GM19468 (cell line): ENCODE measurements around the gene SEMA6A.
A peak's percentile ranks its signal among the peaks of the same experiment; 100 is the strongest.

Source experiments
- ATAC-seq: cut with Tn5 transposase; IDR thresholded peaks from one replicate; pipeline ENCODE4 v1.9.1; 2021; ENCODE audit warnings: mild to moderate bottlenecking, moderate library complexity, moderate number of reproducible peaks; ENCODE audit not compliant: unreplicated experiment; ENCODE audit errors: extremely low read depth

SEMA6A gene

DNA sequence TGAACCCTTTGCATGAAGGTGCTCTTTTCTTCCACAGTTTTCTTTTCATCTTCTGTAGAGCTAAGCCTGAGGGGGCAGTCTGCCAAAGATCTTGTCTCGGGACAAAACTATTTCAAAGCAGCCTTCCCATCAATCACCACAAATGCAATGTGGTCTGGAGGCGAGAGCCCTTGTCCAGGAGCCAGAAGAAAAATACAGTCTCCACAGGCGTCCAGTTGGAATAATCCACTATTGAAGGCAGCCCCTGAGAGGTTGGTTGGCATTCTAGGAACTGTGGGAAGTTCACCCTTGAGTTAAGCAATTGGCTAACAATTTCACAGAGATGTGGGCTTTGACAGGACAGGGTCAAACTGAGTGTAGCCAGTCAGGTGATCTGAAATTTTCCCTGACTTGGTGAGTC lies 72.0 kb downstream of the SEMA6A start:
- ATAC-seq = no peak

DNA sequence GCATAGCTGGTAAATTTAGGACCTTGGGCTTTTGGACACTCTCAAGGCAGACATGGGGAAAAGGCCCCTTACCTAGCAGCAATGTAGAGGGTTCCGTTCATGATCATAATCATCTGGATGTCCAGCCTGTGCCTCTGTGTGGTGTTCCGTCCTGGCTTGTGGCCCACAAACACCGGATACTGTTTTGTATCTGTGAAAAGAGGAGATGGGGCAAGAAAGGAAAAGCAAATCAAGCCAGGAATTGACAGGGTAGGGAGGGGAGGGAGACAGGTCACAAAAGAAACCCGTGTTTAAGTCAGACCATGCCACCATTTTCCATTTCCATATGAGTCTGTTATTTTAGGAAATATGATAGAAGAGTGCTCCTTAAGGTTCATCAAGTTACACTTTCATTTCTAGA lies 72.5 kb downstream of the SEMA6A start:
- no peak for ATAC-seq

DNA sequence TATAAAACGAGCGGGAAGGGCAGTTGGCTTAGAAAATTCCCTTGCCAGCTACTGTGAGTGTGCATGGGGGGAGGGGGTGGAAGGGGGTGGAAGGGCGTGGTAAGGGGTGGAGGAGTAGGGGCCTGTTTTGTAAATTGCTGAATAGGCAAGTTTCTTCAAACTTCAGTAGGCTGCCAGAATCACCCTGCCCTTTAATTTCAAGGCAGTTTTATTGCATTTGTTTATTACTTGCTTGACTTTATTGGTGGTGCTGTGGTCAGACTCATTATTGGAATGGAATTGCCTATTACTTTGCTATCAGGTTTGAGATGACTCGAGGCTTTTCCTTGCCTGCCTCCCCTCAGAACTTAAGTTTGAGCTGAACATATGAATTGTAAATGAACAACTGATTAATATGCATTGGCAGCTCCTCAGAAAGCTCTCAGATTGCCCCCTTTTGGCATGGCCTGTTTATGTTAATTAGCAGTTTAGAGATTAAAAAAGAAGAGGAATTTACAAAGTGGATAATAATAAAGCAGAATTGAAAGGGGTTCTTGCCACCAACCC lies 76.0 kb downstream of the SEMA6A start:
- ATAC-seq = no peak

DNA sequence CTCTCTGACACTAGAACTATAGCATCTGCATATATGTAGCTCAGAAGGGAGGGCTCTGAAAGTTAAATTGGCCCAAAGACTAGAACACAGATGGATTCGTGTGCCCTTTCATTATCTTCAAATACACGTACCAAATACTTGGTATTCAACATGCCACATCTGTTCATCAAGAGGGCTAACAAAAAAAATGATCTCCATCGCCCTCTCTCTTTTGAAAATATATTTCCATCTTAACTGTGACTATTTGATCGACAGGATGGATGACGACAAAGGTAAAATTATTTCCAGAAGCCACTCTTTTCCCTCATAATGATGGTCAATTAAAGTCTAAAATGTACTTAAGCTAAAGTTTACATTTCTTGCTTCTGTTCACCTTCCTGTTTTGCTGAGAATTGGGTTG lies 77.0 kb downstream of the SEMA6A start:
- no peak for ATAC-seq

DNA sequence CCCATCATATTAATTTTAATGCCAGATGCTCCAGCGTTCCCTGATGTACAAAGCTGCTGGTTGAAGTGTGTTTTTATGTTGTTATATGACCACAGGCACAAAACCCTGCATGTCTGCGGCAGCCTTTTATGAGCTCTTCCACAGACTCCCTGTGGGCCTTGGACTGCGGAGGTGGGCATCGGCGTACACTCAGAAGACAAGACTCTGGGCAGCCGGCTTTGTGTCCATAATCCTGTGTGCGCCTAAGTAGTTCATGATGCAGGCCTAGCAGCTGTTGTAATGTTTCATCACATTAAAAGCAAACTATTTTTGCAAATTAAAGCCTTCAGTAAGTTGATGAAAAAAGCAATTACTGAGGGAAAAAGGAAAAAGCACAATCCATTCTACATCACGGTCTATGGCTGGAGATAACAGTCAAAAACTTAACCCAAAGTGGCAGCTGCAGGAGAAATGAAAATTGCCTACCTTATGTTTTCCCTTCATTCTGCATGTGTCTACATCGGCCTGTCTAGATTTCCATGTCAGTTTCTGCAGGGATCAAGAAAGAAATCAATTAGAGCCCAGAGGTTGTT lies 78.8 kb downstream of the SEMA6A start:
- no peak for ATAC-seq

DNA sequence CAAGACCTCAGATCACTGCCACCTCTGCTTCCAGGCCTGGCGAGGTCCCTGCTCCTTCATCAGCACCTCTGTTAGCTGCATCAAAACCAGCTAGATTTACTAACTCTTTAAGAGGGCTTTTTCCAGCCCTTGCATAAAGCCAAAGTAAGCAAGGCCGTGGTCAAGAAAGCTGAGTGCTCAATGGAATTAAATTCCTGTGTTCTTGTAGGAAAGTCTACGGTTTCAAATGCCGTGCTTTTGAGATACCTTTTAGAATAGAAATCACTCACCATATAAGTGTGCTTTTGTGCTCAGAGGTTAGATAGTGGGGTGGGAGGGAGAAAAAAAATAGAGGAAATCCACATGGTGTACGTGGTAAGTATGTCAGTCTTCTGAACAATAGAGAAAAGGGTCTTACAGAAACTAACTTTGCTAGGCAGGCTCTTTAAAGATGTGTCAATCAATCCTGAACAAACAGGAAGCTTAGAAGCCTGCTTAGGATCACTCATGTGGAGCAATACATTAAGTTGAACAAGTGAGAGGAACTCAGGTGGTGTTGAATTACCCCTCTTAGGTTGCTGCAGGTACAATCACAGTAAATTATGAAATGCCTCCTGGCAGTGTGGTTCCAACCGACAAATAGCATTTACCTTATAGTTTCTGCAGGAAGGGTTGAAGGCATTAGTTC lies 79.7 kb downstream of the SEMA6A start:
- ATAC-seq = no peak

DNA sequence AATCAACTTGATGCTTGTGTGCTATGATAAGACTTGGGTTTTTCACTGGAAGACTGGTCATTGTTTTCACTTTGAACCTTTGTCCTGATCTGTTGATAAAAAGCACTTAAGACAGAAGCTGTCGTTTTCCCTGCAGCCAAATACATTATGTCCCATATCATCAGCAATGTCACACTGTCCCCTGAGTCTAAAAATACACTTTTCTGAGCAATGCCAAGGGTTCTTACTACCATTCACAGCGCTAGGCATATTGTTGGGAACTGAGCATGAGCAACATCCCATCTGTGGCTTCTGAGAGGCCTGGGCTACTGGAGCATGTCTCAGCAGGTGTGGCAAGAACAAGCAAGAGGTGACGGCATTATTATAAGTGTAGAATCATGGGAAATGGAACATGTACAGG lies 81.8 kb downstream of the SEMA6A start:
- ATAC-seq = no peak

DNA sequence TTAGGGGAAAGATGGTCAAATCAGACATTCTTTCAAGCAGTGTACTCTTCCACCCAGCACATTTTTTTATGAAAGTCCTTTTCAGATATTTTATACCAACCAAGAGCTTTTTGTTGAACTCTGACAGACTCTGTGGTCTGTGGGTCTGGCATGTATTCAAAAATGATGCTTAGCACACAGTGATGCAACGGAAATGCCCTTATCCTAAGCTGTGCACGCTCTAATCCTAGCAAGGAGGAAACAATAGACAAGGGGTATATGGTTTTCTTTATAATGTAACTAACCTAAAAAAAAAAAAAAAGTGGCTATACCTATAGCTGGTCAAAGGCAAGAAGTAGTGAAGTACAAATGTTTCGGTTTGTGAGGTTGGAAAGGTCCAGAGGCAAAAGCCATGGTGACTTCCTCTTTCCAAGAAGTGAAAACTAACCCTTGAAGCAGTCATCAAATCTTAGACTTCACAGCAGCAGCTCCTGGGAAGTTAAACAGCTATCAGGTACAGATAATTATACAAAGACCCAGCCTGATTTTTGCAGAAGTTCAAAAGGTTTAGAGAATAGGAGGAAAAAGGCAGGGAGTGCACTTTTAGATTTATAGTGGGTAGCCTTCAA lies 82.5 kb downstream of the SEMA6A start:
- peak; percentile 37 for ATAC-seq

DNA sequence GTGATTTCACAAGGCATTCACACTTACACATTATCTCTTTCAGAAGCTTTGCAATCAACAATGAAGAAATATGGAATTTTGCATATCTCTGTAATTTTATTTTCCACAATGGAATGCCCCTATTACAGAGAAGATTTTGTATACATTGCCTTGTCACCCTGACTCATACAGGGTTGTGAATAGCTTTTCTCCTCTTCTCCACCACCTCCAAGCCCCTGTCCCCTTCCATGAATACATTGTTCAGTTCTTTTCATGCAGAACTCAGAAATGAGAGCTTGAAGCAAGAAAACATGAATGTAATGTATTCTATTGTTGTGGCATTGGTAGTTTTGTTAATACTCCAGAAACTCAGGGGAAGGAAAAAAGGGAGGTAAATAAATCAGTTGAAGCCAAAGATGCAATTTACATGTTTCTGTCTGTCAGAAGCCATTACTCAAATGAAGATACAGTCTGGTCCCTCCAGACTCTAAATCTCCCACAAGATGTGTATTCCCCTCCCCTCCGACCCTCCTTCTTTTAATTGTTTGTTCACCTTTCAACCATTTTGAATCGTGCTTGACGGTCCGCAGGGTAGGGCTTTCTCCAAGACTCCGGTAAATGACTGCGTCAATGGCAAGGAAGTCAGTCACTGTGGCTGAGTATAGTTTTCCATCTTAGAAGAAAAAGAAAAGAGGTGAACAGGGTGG lies 86.1 kb downstream of the SEMA6A start:
- no peak for ATAC-seq

DNA sequence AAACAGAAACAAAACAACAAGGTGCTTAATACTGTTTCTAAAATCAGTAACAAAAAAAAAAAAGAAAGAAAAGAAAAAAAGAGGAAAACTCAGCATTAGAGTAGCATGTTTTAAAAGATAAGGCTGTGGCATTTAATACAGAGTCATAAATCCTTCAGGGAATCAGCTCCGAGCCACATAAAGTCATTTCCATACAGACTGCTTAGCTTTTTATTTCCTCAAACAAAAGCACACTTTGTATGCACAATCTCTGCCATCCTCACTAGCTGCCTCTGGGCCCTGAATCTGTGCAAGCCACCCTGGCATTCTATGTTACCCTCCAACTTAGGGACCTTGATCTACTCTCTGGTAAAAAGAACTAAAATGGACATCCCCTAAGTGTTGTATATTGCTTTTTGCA lies 87.6 kb downstream of the SEMA6A start:
- no peak for ATAC-seq

DNA sequence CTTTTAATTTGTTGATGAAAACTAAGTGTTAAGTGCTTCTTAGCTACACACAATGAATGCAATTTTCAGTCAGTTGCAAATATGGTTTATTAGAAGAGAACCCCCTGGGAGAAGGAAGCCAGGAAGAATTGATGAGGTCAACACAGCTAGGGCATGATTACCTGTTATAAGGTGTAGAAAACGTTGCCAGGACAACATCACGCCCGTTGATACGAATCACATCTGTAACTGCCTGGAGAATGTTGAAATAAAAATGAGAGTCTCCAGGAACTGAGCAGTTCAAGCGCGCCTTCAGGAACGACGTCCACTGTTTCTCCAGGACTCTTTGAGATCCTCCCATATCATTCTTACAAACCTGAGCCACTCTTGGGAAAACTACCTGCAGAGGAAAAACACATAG lies 88.0 kb downstream of the SEMA6A start:
- ATAC-seq = no peak

DNA sequence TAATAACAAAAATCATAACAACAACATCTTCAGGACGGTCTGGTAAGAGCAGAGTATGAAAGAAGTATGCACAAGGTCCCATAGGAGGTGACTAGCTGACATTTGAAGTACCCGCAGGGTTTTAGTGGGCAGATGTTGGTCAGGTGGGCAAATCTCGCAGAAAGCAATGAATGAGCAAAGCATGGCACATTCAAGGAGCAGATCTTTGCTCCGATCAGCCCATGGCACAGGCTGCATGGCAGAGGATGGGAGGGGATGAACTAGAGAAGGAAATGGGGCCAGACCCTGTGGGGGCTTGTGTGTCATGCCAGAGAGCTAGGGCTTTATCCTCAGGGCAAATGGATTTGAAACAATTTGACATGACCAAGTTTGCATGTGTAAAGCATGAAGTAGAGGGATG lies 90.0 kb downstream of the SEMA6A start:
- ATAC-seq = no peak

DNA sequence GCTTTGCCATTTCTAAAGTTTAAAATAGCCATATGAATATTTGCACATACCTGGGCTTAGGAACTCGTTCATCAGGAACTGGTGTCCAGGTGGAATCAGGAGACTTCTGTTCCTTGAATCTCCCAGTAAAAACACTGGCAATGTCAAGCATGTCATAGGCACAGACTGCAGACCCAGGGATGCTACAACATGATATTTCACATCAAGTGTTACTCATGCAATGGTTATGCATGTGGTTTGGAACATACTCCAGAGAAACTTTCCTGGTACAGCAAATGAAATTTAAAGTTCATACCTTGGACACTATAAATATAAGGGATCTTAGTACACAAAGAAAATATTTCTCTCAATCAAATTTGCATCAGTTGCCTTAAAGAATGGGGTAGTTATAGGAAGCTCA lies 92.2 kb downstream of the SEMA6A start:
- no peak for ATAC-seq

DNA sequence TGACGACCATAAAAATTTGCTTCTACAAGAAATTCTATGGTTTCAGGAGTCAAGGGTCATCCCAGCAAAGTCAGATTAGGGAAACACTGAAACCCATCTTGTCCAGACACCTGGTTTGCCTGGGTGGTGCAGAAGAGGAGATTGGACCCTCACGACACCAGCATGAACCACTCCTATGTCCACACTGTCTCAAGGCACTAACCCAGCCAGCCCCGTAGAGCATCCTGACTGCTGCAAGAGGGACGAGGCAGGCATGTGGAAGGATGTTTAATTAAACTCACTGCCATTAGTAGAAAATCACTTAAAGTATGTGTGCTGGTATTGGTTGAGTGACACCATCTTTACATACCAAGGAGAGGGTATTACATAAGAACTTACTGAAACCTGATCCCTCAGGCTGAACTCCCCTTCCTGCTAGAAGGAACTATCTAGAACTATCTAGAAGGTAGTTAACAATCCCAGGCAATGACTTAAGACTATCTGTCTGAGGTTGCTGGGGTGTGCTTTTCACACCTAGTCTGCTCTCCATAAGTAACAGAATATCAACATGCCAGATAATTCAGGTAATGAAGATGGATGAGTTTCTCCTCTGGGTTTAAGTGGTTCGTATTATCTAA lies 93.6 kb downstream of the SEMA6A start:
- ATAC-seq = no peak

DNA sequence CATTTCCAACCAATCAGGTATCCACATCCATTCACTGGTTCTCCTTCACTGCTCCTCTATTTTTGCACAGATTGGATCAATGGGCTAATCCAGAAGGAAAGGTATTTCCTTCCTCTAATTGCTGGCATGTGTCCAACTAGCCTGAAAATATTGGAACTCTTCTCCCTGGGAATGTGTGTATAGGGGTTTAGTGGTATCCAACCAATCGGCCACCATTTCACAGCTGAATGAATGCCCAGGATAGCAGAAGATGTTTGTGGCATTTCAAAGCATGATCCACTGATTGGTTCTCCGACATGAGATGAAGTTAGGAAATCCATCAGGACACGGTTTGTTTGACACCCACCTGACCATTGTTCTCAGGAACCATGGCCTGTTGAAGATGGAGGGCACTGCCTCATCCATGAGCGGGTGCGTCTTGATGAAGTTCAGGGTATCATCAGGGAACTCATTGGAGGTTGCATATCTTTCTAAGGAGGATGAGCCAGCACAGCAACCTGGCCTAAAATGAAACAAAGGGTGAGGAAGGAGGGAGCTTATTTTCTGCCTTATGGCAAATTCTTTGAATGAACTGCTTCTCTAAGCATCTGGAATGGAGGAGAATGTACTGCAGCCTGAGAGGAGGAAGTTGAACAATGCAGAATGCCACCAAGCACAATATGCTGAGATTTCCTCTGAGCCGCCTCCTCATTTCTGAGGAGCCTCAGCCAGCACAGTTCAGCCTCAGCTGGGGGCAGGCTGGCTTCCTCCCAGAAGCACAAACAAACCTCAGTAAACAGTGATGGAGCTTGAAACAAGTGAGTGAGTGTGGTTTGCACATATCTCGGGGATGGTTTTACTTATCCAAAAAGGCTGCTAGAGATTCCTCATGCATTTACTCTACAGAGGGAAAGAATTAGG lies 94.6 kb downstream of the SEMA6A start:
- no peak for ATAC-seq

DNA sequence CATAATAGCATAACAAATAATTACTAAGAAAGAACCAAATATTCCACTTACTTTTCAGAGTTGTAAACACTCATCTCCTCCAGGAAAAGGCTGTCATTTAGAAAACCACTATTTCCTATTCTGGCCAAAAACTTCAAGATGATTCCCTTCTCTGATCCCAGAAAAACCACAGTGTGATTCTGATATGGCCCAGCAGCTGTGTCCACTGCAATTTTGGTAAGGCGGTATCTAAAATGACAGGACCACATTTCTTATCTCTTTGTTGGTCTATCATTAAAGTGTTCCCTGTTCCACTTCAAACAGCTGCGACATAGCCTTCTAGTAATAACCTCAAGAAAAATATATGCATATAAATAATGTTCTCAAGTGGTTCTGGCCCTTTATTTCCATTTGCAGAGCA lies 96.1 kb downstream of the SEMA6A start:
- ATAC-seq = no peak

DNA sequence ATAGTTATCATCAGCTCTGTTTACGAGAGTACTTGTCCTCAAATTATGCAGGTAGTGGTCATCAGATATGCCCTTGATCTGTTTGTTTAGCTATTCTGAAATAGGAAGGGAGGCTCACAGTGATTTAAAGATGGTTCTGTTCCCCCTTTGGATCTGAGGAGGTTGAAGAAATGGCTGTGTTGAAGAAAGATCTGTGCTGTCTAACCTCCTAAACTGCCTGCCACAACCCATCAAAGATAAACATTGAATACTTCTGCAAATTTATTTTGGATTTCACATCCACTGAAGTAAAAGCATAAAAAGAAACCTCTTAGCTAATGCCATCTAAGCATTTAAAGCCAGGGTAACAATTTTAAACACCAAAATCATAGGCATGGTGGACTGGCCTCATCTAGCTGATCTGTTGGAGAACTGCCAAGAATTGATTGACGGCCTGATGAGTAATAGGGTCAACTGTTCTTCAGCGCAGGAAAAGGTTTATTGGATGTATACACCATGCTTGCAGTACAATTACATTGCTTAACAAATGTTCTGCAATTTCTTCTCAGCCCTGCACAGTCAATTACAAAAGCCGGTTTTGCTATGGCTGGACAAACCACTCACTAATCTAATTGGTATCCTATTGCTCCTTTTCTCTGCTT lies 97.6 kb downstream of the SEMA6A start:
- ATAC-seq = no peak

DNA sequence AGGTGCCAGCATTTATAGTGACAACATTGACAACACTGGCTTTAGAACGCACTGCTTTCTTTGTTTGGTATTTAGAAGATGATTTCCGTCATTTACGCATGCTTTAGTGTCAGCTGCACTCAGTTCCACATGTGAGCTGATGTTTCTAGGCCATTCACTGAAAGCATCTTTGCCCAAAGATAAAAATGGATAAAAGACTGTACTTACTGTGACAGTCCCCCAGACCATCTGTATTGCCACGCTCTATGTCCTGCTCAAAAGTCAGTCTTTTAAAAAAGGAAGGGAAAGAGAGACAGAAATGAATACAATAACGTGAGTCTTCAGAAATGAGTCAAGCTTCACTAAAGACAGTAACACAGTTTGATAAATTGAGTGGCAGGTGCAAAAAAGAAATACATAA lies 99.3 kb downstream of the SEMA6A start:
- ATAC-seq = peak; percentile 28

DNA sequence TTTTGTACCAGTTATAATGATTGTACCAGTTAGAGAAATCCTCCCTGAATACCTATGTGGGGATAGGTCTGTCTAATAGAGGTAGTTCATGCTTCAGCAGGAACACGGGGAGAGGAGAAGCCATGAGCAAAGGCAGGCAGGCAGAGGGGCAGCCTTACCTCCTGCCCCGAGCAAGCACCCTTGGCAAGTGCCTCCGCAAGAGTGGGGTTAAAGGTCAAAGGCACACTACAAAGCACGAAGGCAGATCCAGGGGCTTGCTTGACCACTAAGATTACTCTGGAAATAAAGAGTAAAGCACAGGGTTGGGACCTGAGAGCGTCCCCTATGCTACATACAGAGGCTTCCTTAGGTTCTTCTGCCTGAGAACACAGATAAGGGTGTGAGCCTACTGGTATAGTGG lies 100.9 kb downstream of the SEMA6A start:
- ATAC-seq = no peak
